GM11168 (cell line): ENCODE data around the gene GH1.
"Not testable (repeated sequence)": the region's sequence is repeated elsewhere in the genome, so short reads cannot be mapped to it uniquely, and the experiment has no call there.

Experiments used
- in situ Hi-C: fragments of 300-500 bp; cut with MboI; formaldehyde crosslinking; loops from one replicate; pipeline ENCODE4 v1.12.0; 2022; ENCODE audit warnings: low sequenced_read_pairs; ENCODE audit not compliant: unreplicated experiment

Gene GH1

GRCh38 chr17:63928966-63929695 is 10.5 kb upstream of the GH1 start:
- in situ Hi-C loops: loop anchor here (25.0 kb wide), 1 partner anchor 208 kb away; the partner anchor contains the start of gene ERN1

- in situ Hi-C loops: loop anchor here (25.0 kb wide), 1 partner anchor 209 kb away; the partner anchor contains the start of gene ERN1
Measured at GRCh38 chr17:63928172-63928666, 9.6 kb upstream of the GH1 start.

GRCh38 chr17:63927464-63928171 is 9.0 kb upstream of the GH1 start:
- in situ Hi-C loops: loop anchor here (25.0 kb wide), 1 partner anchor 210 kb away; the partner anchor contains the start of gene ERN1

GRCh38 chr17:63926164-63926563 is 7.5 kb upstream of the GH1 start:
- in situ Hi-C loops: loop anchor here (25.0 kb wide), 1 partner anchor 211 kb away; the partner anchor contains the start of gene ERN1

GRCh38 chr17:63925615-63926014 is 7.0 kb upstream of the GH1 start:
- in situ Hi-C loops: loop anchor here (25.0 kb wide), 1 partner anchor 212 kb away; the partner anchor contains the start of gene ERN1

GRCh38 chr17:63922402-63922801 is 3.8 kb upstream of the GH1 start:
- in situ Hi-C loops: not testable (repeated sequence)

- in situ Hi-C loops: not testable (repeated sequence)
Measured at GRCh38 chr17:63920779-63921178, 2.1 kb upstream of the GH1 start.

- in situ Hi-C loops: not testable (repeated sequence)
Measured at GRCh38 chr17:63920050-63920449, 1.4 kb upstream of the GH1 start.

- in situ Hi-C loops: no loop called here
Measured at GRCh38 chr17:63919311-63919723, 678 bp upstream of the GH1 start.

- in situ Hi-C loops: no loop called here
Measured at GRCh38 chr17:63918305-63918704, 334 bp downstream of the GH1 start.

GRCh38 chr17:63917646-63918045 is 993 bp downstream of the GH1 start:
- in situ Hi-C loops: no loop called here

- in situ Hi-C loops: not testable (repeated sequence)
Measured at GRCh38 chr17:63917206-63917605, 1.4 kb downstream of the GH1 start.

GRCh38 chr17:63916566-63917185 is 2.0 kb downstream of the GH1 start:
- in situ Hi-C loops: no loop called here

GRCh38 chr17:63915753-63916152 is 2.9 kb downstream of the GH1 start:
- in situ Hi-C loops: not testable (repeated sequence)

- in situ Hi-C loops: no loop called here
Measured at GRCh38 chr17:63914471-63914870, 4.2 kb downstream of the GH1 start.

GRCh38 chr17:63911657-63912100 is 7.0 kb downstream of the GH1 start:
- in situ Hi-C loops: no loop called here

- in situ Hi-C loops: no loop called here
Measured at GRCh38 chr17:63911041-63911635, 7.5 kb downstream of the GH1 start, which contains the start of gene CSHL1. TSS of gene CSHL1 (minus strand) at chr17:63911258. CDS start at chr17:63911196, 62 bp downstream.

- in situ Hi-C loops: no loop called here
Measured at GRCh38 chr17:63910096-63910495, 8.5 kb downstream of the GH1 start.

GRCh38 chr17:63909586-63909985 is 9.1 kb downstream of the GH1 start:
- in situ Hi-C loops: not testable (repeated sequence)

GRCh38 chr17:63907161-63907778 is 11.4 kb downstream of the GH1 start:
- in situ Hi-C loops: not testable (repeated sequence)
